Measurements from ENCODE around the gene ZNF414. TPM values are rescaled to one million over a fixed set of nuclear protein-coding genes. Genes with fewer than 3 reads are reported as not detected.

Gene ZNF414
- total RNA-seq, 1 donor from 2014 or later = 5.2 TPM

- TF ChIP-seq, protein P1, sequence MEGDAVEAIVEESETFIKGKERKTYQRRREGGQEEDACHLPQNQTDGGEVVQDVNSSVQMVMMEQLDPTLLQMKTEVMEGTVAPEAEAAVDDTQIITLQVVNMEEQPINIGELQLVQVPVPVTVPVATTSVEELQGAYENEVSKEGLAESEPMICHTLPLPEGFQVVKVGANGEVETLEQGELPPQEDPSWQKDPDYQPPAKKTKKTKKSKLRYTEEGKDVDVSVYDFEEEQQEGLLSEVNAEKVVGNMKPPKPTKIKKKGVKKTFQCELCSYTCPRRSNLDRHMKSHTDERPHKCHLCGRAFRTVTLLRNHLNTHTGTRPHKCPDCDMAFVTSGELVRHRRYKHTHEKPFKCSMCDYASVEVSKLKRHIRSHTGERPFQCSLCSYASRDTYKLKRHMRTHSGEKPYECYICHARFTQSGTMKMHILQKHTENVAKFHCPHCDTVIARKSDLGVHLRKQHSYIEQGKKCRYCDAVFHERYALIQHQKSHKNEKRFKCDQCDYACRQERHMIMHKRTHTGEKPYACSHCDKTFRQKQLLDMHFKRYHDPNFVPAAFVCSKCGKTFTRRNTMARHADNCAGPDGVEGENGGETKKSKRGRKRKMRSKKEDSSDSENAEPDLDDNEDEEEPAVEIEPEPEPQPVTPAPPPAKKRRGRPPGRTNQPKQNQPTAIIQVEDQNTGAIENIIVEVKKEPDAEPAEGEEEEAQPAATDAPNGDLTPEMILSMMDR (IDR thresholded peaks at IDR 0.05; ENCODE audit: insufficient read depth, low read length, poor library complexity, severe bottlenecking) = no peak
- no peaks in the 10 kb centered on the region for H3K27me3 ChIP-seq (ENCODE audit: control insufficient read depth, insufficient read depth, low read length)
- H3K36me3 ChIP-seq (ENCODE audit: control insufficient read depth, insufficient read depth, low read length) = no peaks in the 10 kb centered on the region
- DNase-seq (ENCODE audit: low read depth) = no peak
- peak overlapping the region; percentile 49 for H3K4me3 ChIP-seq (ENCODE audit: low read depth, low read length)
Measured at GRCh38 chr19:8506402-8506957, 7.5 kb downstream of the ZNF414 start.

- TF ChIP-seq, protein P1 (IDR thresholded peaks at IDR 0.05; ENCODE audit: insufficient read depth, low read length, poor library complexity, severe bottlenecking) = peak; percentile 96
- Histone ChIP-seq H3K36me3 (ENCODE audit: control insufficient read depth, insufficient read depth, low read length) (no peaks in the 10 kb centered on the region), H3K4me3 (ENCODE audit: low read depth, low read length) (peak overlapping the region; percentile 49), H3K27me3 (ENCODE audit: control insufficient read depth, insufficient read depth, low read length) (no peaks in the 10 kb centered on the region)
- peak; percentile 19 for DNase-seq (ENCODE audit: low read depth)
Measured at GRCh38 chr19:8505680-8506401, 8.1 kb downstream of the ZNF414 start.

DNA sequence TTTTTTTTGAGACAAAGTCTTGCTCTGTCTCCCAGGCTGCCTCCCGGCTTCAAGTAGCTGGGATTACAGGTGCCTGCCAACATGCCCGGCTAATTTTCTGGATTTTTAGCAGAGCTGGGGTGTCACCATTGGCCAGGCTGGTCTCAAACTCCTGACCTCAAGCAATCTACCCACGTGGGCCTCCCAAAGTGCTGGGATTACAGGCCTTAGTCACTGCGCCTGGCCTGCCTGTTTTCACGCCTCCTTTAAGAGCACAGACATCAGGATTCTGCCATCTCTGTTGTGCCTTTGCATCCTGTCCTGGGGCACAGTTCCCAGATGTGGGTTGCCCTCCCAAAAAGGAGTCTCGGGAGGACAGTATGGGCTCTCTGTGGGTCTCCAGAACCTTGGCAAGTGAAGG, 9.0 kb downstream of the ZNF414 start:
- no peaks in the 10 kb centered on the region for H3K36me3 ChIP-seq (ENCODE audit: control insufficient read depth, insufficient read depth, low read length)
- TF ChIP-seq, protein P1 (IDR thresholded peaks at IDR 0.05; ENCODE audit: insufficient read depth, low read length, poor library complexity, severe bottlenecking) = no peak
- no peak for DNase-seq (ENCODE audit: low read depth)

GRCh38 chr19:8504171-8504570, 9.8 kb downstream of the ZNF414 start:
- peaks cover 2% of the 10 kb centered on the region for H3K27me3 ChIP-seq (ENCODE audit: control insufficient read depth, insufficient read depth, low read length)
- no peaks in the 10 kb centered on the region for H3K36me3 ChIP-seq (ENCODE audit: control insufficient read depth, insufficient read depth, low read length)
- no peak overlapping the region for H3K4me3 ChIP-seq (ENCODE audit: low read depth, low read length)
- TF ChIP-seq, protein P1 (IDR thresholded peaks at IDR 0.05; ENCODE audit: insufficient read depth, low read length, poor library complexity, severe bottlenecking) = no peak
- no peak for DNase-seq (ENCODE audit: low read depth)

More for the DNA sequence above, 9.0 kb downstream of the ZNF414 start:
- H3K4me3 ChIP-seq (ENCODE audit: low read depth, low read length) = no peak overlapping the region
- no peaks in the 10 kb centered on the region for H3K27me3 ChIP-seq (ENCODE audit: control insufficient read depth, insufficient read depth, low read length)

DNA sequence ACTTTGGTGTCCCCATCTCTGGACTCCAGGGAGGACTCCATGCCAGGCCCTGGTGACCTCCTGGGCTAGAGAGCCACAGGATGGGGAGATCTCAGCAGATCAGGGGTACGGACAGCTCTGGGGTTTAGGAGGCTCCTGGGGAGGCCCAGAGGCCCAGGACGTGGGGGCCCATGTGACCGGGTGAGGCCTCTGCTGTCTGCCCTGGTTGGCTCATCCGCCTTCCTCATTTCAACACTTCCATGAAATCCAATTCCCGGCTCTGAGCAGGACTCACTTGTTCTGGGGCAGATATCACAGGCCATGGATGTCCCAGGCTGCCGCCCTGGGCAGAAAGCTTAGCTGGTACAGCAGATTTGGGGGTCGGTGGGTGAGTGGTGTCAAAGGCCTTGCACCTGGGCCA, 10.5 kb downstream of the ZNF414 start:
- no peak for DNase-seq (ENCODE audit: low read depth)
- H3K36me3 ChIP-seq (ENCODE audit: control insufficient read depth, insufficient read depth, low read length) = no peaks in the 10 kb centered on the region

More for the DNA sequence above, 10.5 kb downstream of the ZNF414 start:
- Histone ChIP-seq H3K27me3 (ENCODE audit: control insufficient read depth, insufficient read depth, low read length) (peaks cover 2% of the 10 kb centered on the region), H3K4me3 (ENCODE audit: low read depth, low read length) (no peak overlapping the region)
- TF ChIP-seq, protein P1 (IDR thresholded peaks at IDR 0.05; ENCODE audit: insufficient read depth, low read length, poor library complexity, severe bottlenecking) = no peak
